ENCODE measurements around the gene COL21A1.
"Not testable (repeated sequence)": the region's sequence is repeated elsewhere in the genome, so short reads cannot be mapped to it uniquely, and the experiment has no call there.

COL21A1 gene

DNA sequence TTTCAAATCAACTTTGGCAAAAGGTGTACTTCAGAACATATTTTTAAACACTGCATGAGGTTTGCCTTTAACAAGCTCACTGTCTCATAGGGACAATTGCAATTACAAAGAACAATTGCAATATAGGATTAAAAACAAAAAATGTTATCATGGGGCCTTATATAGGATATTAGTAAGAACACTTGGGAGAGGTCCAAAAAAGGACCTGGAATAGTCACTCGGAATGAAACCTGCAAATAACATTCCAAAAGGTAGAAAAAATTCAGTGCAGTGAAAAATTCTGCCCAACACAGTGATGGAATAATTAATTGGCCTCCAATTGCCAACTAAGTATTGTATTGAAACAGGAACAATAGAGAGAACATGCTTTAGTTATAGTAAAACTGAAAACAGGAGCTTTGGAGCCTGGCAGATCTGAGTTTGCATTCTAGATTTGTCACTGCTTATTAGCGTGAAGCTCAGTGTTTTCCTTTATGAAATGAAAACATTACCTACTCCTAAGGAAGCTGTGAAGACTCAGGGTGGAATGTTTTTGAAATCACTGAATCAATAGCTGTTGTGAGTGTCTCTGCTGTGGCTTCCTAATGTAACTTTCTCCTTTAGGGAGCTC lies 199.3 kb downstream of the COL21A1 start:
- DNase-seq (ENCODE audit: low spot score) = no peak

DNA sequence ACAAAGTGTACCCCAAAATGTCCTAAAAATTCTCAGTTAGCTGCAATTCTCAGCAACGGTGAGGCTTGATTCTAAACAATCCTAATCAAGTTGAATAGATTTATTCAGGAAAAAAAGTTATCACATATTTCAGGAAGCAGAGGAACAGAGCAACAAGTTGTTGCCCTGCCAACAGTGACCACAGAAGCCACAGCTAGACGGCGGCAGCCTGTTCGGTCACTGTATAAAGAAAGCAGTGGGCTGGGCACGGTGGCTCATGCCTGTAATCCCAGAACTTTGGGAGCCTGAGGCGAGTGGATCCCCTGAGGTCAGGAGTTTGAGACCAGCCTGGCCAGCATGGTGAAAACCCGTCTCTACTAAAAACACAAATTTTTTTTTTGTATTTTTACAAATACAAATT lies 200.8 kb downstream of the COL21A1 start:
- DNase-seq (ENCODE audit: low spot score) = peak; percentile 2

DNA sequence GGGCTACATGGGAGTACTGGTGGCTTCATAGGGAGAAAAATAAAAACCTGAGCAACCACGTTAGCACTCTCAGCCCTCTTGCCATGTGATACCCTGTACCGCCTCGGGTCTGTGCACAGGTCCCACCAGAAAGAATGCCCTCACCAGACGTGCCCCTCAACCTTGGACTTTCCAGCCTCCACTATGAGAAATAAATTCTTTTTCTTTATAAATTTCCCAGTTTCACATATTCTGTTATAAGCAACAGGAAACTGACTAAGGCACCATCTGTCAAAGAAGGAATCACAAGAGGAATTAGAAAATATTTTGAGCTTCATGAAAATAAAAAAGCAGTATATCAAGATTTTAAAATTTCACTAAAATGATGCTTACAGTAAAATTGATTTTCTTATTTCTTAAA lies 203.6 kb downstream of the COL21A1 start:
- DNase-seq (ENCODE audit: low spot score) = no peak

DNA sequence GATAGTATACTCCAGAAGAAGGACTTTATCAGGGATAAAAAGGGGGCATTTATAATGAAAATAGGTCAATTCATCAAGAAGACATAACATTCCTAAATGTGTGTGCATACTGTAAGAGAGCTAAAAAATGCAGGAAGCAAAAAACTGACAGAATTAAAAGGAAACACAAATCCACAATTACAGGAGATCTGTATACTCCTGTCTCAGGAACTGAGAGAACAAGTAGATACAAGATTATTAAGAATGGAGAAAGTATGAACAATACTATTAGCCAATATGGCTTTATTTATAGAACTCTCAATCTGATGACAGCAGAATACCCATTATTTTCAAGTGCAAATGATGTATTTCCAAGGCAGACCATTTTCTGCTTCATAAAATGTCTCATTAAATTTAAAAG lies 204.3 kb downstream of the COL21A1 start:
- DNase-seq (ENCODE audit: low spot score) = no peak

DNA sequence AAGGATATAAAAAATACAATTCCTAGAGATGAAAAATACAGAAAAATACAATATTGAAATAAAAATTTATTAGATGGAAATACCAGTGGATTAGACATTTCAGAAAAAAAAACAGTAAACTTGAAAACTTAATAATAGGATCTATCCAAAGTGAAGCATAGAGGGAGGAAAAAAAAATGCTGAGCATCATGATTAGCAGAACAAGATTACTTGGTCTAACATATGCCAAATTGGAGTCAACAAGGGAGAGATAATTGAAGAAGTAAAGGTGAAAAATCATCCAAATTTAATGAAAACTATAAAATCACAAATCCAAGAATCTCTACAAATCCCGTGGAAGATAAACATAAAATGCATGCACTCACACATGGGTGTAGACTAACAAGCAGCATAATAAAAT lies 205.8 kb downstream of the COL21A1 start:
- no peak for DNase-seq (ENCODE audit: low spot score)

DNA sequence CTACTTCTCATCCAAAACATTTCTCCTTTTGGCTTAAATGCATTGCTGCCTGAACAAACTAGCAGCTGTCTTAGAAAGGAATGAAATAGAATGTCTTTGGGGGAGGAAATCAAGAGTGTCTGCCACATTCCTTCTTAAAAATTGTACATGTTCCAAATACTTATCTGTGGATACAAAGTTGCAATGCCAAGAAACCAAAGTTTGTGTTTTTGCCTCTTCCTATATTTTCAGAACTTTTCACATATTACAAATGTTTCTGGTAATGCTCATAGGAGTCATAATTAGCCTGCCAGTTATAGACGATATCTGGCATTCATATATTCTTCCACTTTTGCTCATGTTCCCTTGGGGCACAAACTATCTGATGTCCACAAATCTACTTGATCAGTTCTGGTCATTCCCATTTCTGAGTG lies 206.5 kb downstream of the COL21A1 start:
- DNase-seq (ENCODE audit: low spot score) = no peak

DNA sequence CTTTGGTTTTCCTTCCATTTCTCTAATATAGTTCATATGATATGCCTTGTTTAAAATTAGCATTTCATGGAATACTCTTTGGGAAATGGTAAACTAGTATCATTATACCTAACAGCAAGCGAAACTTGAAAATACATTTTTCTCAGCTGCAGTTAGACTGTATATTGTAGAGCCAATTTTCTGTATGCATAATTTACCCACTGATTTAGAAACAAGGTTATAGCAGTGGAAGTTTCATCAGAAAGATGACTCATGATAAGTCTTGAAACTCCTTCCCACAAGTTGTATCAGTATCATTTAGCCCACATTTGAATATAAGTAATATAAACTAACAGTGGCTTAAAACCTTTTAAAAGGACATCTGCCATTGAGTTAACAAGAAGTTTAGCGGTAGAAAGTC lies 207.2 kb downstream of the COL21A1 start:
- DNase-seq (ENCODE audit: low spot score) = no peak

DNA sequence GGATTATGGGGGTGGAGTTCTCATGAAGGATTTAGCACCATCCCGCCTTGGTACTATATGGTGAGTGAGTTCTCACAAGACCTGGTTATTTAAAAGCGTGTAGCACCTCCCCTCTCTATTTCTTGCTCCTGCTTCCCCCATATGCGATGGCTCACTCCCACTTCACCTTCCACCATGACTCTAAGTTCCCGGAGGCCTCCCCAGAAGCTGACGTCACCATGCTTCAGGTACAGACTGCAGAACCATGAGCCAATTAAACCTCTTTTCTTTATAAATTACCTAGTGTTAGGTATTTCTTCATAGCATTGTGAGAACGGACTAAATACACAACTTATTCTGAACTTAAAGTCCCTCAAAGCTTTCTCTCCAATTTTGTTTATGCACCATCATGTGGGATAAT lies 208.6 kb downstream of the COL21A1 start:
- DNase-seq (ENCODE audit: low spot score) = no peak

DNA sequence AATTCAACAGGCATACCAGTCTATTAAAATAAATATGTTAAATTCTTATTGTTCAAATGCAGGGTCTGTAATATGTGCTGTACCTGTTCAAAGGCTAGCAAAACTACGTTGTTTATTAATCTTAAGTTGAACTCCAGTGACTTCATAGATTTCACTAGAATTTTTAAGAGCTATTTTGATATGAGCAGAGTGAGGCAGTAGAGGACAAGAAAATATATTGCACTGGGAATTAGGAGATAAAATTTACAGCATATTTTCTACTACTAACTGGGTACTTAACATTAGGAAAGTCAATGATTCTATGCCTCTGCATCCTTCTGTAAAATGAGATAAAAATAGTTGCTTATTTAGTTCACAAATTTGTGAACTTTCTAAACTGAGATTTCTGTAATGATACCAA lies 209.8 kb downstream of the COL21A1 start:
- DNase-seq (ENCODE audit: low spot score) = no peak

DNA sequence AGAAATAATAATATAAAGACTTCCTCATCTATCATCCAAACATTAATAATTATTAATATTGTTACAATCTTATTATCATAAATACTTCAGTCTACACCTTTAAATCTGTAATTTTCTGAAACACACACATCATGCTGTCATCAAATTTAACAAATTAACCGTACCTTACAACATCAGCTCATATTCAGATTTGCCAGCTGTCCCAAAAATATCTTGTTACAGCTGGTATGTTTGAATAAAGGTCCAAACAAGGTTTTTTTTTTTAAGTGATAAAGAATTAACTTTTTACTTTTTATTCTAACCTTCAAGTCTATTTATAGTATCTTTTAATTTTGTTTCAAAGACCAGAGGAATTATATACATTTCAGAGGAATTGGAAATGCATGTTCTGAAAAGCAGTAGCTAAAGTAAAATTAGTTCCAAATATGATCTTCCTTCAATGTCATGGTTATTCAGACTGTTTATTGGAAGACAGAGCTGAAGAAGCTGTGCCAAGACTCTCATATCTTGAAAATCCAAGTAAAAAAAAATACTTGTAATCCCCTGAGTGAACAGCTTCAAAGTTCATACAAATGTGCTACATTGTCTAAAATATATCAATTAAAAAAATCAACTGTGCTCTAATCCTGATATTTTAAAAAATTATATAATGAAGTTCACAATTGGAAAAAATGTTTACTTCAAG lies 210.3 kb downstream of the COL21A1 start:
- DNase-seq (ENCODE audit: low spot score) = no peak

DNA sequence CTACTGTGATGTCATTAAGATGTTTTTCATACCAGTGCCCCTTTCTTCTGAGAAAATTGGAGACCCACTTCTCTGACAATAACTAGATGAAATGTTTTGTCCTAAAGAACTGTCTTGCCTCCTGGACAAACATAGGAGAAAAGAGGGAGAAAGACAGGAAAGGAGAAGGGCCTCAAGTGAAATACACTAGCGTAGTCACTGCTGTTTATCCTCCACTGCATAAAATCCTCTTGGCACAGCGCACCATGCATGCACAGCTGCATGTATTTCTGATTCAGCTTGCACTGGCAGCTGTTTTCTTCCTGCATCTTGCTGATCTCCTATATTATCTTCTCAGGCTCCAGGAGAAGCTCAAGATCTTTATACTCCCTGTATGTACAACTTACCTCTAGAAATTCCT lies 214.0 kb downstream of the COL21A1 start:
- DNase-seq (ENCODE audit: low spot score) = no peak

DNA sequence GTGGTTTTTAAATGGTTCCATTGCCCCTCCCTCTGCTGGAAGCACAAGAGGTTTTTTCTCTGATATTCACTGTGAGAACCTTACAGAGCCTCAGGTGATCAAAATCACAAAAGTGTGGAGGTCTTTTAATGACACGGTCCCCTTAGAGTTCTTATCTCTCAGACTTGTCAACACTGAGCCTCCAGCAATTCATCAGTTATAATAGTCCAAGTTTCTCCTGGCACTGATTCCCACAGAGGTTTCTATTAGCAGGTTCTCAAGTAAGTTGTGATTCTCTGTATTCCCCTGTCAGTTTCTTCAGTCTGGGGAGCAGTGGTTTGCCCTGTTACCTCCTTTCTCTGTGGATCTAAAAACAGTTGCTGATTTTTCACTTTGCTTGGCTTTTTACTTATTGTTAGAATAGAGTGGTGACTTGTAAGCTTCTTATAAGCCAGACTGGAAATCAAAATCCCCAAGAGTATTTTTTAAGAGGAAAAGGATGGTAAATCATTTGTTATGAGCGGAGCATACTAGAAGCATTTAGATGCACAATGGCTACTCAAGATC lies 214.6 kb downstream of the COL21A1 start:
- DNase-seq (ENCODE audit: low spot score) = no peak

DNA sequence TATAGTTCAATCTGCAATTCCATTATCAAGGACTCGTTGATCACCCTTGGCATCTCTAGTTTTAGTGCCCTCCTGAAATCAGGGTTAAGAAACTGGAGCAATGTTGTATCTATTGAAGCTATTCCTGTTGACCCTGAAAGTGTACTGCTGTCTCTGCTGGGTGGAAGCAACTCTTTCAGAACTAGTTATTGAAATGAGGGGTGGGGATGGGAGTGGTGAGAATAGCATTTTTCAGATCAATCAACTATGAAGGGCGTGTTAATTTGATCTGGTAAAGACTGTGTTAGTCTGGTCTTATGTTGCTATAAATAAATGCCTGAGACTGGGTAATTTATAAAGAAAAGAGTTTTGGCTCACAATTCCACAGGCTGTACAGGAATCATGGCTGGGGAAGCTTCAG lies 219.5 kb downstream of the COL21A1 start:
- DNase-seq (ENCODE audit: low spot score) = no peak

DNA sequence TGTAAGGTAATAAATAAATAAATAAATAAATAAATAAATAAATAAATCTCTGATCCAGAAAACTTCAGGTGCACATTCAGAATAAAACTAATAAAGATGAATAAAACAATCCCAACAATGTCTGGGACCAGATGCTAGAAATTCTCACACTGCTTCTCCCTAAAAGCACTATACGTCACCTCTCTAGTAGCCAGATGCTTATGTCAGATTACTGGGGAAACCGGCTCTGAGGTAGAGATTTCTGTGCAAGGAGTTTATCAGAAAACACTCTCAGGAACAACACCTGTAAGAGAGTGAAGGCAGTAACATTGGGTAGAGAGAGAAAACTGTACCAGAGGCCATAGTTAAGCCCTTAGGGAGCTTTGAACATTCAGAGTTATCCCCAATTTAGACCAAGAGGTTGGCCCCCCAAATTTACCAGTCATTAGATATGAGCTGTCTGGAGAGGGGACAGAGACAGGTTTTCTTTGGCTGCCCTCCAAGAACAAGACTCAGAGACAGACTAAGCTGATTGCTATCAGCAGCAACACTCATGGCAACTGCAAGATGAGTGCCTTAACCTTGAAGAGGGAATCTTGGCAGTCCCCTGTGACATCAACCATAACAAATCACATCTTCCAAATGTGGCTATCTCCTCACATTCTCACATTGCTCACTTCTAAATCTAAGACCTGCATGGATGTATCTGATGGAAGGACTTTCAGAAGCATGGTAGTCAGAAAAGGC lies 220.8 kb downstream of the COL21A1 start:
- DNase-seq (ENCODE audit: low spot score) = no peak

DNA sequence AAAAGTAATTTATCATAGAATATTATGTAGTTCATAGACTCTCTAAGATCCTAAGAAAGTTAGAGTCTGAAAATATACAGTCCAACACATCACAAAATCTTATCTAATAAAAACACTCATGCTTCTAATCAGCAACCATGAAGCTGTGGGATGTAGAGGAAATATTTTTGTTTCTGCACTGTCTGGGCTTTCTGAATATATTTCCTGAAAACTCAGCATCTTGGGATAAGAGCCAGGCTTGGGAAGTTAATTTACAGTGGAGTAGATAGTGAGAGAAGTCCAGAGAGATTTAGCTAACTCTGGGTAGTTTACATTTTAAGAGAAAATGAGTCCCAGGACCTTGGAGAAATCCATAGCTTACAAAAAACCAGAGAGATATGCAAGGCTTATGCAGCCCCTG lies 221.6 kb downstream of the COL21A1 start:
- no peak for DNase-seq (ENCODE audit: low spot score)

DNA sequence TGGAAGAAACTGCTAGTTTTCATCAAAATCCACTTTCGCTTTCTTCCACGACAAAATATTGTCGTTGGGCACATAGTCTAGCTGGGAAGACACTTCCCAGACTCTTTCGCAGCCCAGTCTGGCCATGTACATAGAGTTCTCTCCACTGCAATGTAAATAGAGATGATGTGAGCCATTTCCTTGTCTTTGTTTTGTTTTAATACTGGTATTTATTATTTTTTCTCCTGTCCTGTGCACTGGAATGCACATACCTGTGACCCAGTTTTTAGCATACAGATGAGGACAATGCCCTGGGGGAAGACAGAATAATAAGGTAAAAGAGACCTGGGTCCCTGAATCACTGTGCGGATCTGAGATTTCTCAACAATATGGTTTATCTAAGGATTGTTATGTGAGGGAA lies 222.4 kb downstream of the COL21A1 start:
- no peak for DNase-seq (ENCODE audit: low spot score)

DNA sequence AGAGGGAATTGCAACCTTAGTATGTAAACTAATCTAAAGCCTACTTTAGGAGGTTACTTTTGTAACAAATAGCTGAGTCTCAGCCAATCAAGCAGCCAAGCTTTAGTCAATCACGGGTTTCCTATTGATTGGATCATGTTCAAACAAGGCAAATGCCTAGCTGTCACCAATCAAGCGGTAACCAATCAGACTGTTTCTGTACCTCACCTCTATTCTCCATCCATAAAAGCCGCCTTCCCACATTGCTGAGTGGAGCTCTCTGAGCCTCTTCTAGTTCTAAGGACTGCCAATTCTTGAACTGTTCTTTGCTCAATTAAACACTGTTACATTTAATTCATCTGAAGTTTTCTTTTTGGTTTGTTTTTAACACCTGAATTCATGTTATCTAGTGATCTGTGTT lies 223.6 kb downstream of the COL21A1 start:
- no peak for DNase-seq (ENCODE audit: low spot score)

DNA sequence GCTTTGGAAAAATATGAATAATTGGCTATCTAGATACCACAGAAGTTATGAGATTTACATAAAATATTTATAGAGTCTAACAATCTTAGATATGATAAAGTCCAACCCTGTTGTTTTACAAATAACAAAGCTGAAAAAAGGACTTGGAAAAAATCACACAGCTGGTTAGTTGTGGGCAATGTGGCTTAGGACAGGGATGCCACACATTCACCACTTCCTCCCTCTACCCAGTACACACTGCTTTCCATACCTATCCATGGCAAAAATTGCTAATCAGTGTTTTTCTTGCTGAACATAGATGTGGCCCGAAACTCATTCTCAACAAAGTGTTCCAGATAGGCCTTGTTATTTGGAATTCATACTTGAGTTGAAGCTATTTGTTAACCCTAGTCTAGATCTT lies 224.7 kb downstream of the COL21A1 start:
- DNase-seq (ENCODE audit: low spot score) = no peak

DNA sequence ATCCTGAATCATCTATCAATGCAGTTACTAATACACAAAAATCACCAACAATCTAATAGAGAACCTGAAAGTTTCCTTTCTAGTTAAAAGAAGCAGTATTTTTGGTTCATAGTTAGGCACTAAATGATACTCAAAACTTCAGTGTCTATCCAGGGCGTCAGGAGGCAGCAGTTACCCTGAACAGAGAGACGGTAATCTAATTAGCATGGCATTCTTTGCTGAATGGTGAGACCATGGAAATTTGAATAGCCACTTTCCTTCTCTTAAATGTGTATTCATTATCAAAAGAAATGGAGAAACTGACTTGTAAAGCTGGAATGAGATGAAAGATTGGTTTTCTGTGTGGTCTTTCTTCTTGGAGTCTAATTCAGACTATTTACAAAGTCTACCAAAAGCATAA lies 225.4 kb downstream of the COL21A1 start:
- no peak for DNase-seq (ENCODE audit: low spot score)

DNA sequence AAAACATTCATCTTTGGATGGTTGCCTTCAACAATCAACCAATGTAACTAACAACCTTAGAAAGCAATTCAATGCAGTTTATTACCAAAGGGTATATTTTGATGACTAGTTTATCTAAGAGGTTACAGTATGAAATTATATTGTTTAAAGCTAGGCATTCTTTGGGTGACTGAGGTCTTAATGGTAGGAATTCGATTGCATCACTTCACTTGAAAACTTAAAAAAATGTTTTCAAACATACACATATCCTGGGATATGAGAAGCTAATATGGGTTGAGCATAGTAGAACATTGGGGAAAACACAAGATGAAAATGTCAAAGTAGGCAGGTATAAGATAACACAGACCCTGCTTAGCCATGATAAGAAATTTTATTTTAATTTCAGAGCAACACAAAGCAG lies 227.4 kb downstream of the COL21A1 start:
- DNase-seq (ENCODE audit: low spot score) = no peak

DNA sequence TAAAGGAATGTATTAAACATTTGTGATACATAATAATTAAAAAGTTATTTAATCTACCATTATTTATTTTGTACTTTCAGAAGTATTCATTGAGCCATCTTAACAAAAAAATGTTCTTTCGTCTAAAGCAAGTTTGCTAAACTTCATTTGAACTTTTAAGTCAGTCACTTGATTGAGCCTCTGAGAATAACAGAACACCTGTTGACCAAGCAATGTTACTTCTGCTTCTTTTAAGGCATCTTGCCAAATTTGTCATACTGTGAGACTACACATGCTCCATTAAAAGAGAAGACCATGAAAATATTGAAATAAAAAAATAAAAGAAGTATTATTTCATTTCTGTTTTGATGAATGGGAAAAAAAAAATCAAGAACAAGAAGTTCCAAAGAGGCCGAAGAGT lies 230.2 kb downstream of the COL21A1 start:
- no peak for DNase-seq (ENCODE audit: low spot score)

DNA sequence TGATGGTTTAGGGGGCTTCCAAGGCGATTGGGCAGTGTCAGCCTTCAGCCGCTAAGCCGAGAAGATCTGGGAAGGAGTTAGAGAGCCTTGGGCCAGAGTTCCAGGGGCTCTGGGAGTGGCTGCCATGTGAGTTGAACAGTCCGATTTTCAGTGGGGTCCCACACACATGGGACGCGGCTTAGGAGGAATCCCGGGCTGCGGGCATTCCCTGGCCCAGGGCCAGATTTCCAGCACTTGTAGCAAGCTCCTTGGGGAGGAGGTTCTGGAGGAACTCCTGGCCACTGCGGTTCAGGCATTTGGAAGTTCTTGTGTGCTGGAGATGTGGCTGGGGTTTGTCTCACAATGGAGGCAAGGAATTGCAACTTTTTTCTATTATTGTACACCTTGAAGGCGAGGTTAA lies 233.3 kb downstream of the COL21A1 start:
- DNase-seq (ENCODE audit: low spot score) = not testable (repeated sequence)

DNA sequence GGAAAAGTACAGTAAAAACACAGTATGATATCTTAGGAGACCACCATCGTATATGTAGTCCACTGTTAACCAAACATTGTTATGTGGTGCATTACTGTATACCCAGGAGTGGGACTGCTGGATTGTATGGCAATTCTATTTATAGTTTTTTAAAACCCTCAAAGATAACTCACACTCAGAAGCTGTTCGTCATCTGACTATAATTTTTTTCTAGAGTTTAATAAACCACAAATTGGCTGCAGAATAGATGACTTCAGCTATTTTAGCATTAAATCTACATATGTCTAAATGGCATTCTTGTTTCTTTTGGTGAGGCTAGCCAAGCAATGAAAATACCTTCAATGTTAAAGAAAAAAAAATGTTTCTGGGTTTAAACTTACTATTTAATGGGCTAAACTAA lies 237.7 kb downstream of the COL21A1 start:
- DNase-seq (ENCODE audit: low spot score) = no peak

Measured in LoVo (cell line).